ENCODE measurements around the gene ARHGEF5. TPM values are rescaled to one million over a fixed set of nuclear protein-coding genes. Genes with fewer than 3 reads are reported as not detected.

Gene ARHGEF5
- total and polyA plus RNA-seq, 11 donors = 0.53 to 11.7 (median 1.3) TPM

GRCh38 chr7:144404946-144405345 lies 49.7 kb downstream of the ARHGEF5 start:
- ATAC-seq = no peak
- 83 to 88% (median 86%) methylated on average over 4 of the region's 4 CpGs for WGBS, 4 donors
- intact Hi-C loops (cut with DNase I) = no loop called here

GRCh38 chr7:144407266-144407931 lies 52.2 kb downstream of the ARHGEF5 start:
- no peak for DNase-seq
- intact Hi-C loops (cut with DNase I) = no loop called here

More at GRCh38 chr7:144404946-144405345, 49.7 kb downstream of the ARHGEF5 start:
- DNase-seq = no peak
- Histone ChIP-seq H3K27ac (no peak overlapping the region), H3K4me1 (no peaks in the 10 kb centered on the region), H3K27me3 (peaks cover 0 to 17% (median 0%) of the 10 kb centered on the region in 9 donors), H3K9me3 (no peaks in the 10 kb centered on the region), H3K4me3 (no peak overlapping the region), H3K36me3 (no peaks in the 10 kb centered on the region)
- TF ChIP-seq CTCF (IDR thresholded peaks at IDR 0.05) (no peak), POLR2A (IDR thresholded peaks at IDR 0.05) (no peak)

GRCh38 chr7:144408121-144408520 lies 52.9 kb downstream of the ARHGEF5 start:
- DNase-seq (no peak), ATAC-seq (no peak)
- no peaks in the 10 kb centered on the region for H3K36me3 ChIP-seq
- TF ChIP-seq POLR2A (IDR thresholded peaks at IDR 0.05) (no peak), CTCF (IDR thresholded peaks at IDR 0.05) (no peak)
- no peaks in the 10 kb centered on the region for H3K4me1 ChIP-seq
- intact Hi-C loops (cut with DNase I) = no loop called here
- no peak overlapping the region for H3K4me3 ChIP-seq
- no peaks in the 10 kb centered on the region for H3K9me3 ChIP-seq
- WGBS, 4 donors = 74 to 86% (median 78%) methylated on average over 3 of the region's 3 CpGs
- peaks cover 0 to 9% (median 0%) of the 10 kb centered on the region in 9 donors for H3K27me3 ChIP-seq
- H3K27ac ChIP-seq = no peak overlapping the region

More at GRCh38 chr7:144407266-144407931, 52.2 kb downstream of the ARHGEF5 start:
- no peak for TF ChIP-seq CTCF (IDR thresholded peaks at IDR 0.05)
- TF ChIP-seq POLR2A (IDR thresholded peaks at IDR 0.05) = no peak
- Histone ChIP-seq H3K4me1 (no peaks in the 10 kb centered on the region), H3K4me3 (no peak overlapping the region), H3K27me3 (peaks cover 0 to 10% (median 0%) of the 10 kb centered on the region in 9 donors), H3K9me3 (no peaks in the 10 kb centered on the region), H3K36me3 (no peaks in the 10 kb centered on the region), H3K27ac (no peak overlapping the region)
- WGBS, 4 donors = 52 to 54% (median 53%) methylated on average over 12 of the region's 12 CpGs
- ATAC-seq = peak in 1 of 4 donors; percentile 22

GRCh38 chr7:144410441-144410840 lies 55.2 kb downstream of the ARHGEF5 start:
- DNase-seq = no peak
- no peaks in the 10 kb centered on the region for H3K4me1 ChIP-seq
- H3K9me3 ChIP-seq = no peaks in the 10 kb centered on the region
- TF ChIP-seq POLR2A (IDR thresholded peaks at IDR 0.05) (no peak), CTCF (IDR thresholded peaks at IDR 0.05) (no peak)
- H3K4me3 ChIP-seq = no peak overlapping the region
- peaks cover 0 to 9% (median 0%) of the 10 kb centered on the region in 9 donors for H3K27me3 ChIP-seq
- H3K27ac ChIP-seq = no peak overlapping the region
- ATAC-seq = no peak
- intact Hi-C loops (cut with DNase I) = no loop called here
- WGBS, 4 donors = 37 to 56% (median 43%) methylated on average over 4 of the region's 4 CpGs
- H3K36me3 ChIP-seq = no peaks in the 10 kb centered on the region

Measured in heart left ventricle (tissue), 16 donors.